Activated CD4-positive, alpha-beta memory T cell treated with anti-CD3 and anti-CD28 coated beads for 36 hours (primary cell): ENCODE results near the gene PGAM1. TPM values are rescaled to one million over a fixed set of nuclear protein-coding genes. Genes with fewer than 3 reads are reported as not detected.

Experiments
- CTCF ChIA-PET: fragments of 350-600 bp; sonication (Branson Sonifier 250); formaldehyde crosslinking; loops from one replicate; lab custom pipeline; 2021; ENCODE audit warnings: antibody characterized with exemption, inconsistent platforms; lab: Charles Lee
- POLR2A ChIA-PET: fragments of 350-600 bp; sonication (Branson Sonifier 250); formaldehyde crosslinking; loops from one replicate; lab custom pipeline; 2021; ENCODE audit warnings: antibody characterized with exemption; lab: Charles Lee
- DNase-seq: peaks from one replicate; pipeline ENCODE4 v3.0.0-alpha.2; 2020
- H3K27ac Mint-ChIP-seq: one replicate; pipeline ENCODE4 v1.8.0; 2021; ENCODE audit warnings: mixed read lengths
- H3K27me3 Mint-ChIP-seq: one replicate; pipeline ENCODE4 v1.8.0; 2021; ENCODE audit warnings: mixed read lengths
- H3K36me3 Mint-ChIP-seq: one replicate; pipeline ENCODE4 v1.8.0; 2021; ENCODE audit warnings: mixed read lengths
- H3K4me1 Mint-ChIP-seq: one replicate; pipeline ENCODE4 v1.8.0; 2021; ENCODE audit warnings: low read depth, mixed read lengths
- H3K4me3 Mint-ChIP-seq: one replicate; pipeline ENCODE4 v1.8.0; 2021; ENCODE audit warnings: mild to moderate bottlenecking, mixed read lengths
- H3K9me3 Mint-ChIP-seq: one replicate; pipeline ENCODE4 v1.8.0; 2021; ENCODE audit warnings: mixed read lengths
- intact Hi-C: fragments of 100-400 bp; cut with micrococcal nuclease; formaldehyde crosslinking; loops from one replicate; pipeline ENCODE4 v1.15.1; 2023
- total RNA-seq, 2 experiments: library from RNA; stranded (reverse); gene quantifications; one replicate each; pipeline ENCODE4 v1.2.3, GENCODE V29; 2021

The PGAM1 gene
- total RNA-seq, result 1,000 to 10,000 TPM; 1,430 to 1,457 TPM

- CTCF ChIA-PET, result interaction anchor here (1.5 to 8.7 kb wide), 4 partner anchors 13 to 19 kb away, joined by 8 to 194 read pairs (median 22); partner anchors contain the start of gene RRP12
- POLR2A ChIA-PET, result interaction anchor here (1.1 to 10.2 kb wide), 5 partner anchors 12 to 26 kb away, joined by 4 to 326 read pairs (median 25); partner anchors contain the start of gene RRP12
- intact Hi-C loops, result loop anchor here (10.0 kb wide), 1 partner anchor 591 kb away; the partner anchor contains the start of gene LCOR
Measured at GRCh38 chr10:97425964-97426775, at the start of gene PGAM1. PGAM1 (plus strand) TSS chr10:97426191; CDS start chr10:97426308, 117 bp downstream.

GRCh38 chr10:97376413-97376812 lies 49.6 kb upstream of the PGAM1 start:
- intact Hi-C loops, result no loop called here
- Mint-ChIP-seq H3K4me1 (no peaks in the 10 kb centered on the region), H3K4me3 (no peak overlapping the region), H3K36me3 (peaks cover 31% of the 10 kb centered on the region), H3K9me3 (no peaks in the 10 kb centered on the region), H3K27ac (no peak overlapping the region), H3K27me3 (no peaks in the 10 kb centered on the region)
- ChIA-PET CTCF (no interaction called here), POLR2A (no interaction called here)
- no peak for DNase-seq

More at GRCh38 chr10:97425964-97426775, at the start of gene PGAM1:
- peaks cover 51% of the 10 kb centered on the region for H3K36me3 Mint-ChIP-seq
- H3K4me1 Mint-ChIP-seq, result peaks cover 47% of the 10 kb centered on the region
- peak; percentile 97 for DNase-seq
- H3K27ac Mint-ChIP-seq, result peak within 1 kb of the TSS; percentile 98
- H3K9me3 Mint-ChIP-seq, result peaks cover 2% of the 10 kb centered on the region
- H3K27me3 Mint-ChIP-seq, result peaks cover 2% of the 10 kb centered on the region
- H3K4me3 Mint-ChIP-seq, result peak within 1 kb of the TSS; percentile 93

GRCh38 chr10:97378933-97379921 lies 46.8 kb upstream of the PGAM1 start:
- H3K4me3 Mint-ChIP-seq, result no peak overlapping the region
- H3K27me3 Mint-ChIP-seq, result no peaks in the 10 kb centered on the region
- peaks cover 22% of the 10 kb centered on the region for H3K36me3 Mint-ChIP-seq
- H3K27ac Mint-ChIP-seq, result no peak overlapping the region
- no peaks in the 10 kb centered on the region for H3K9me3 Mint-ChIP-seq
- intact Hi-C loops, result no loop called here
- ChIA-PET CTCF (no interaction called here), POLR2A (no interaction called here)
- DNase-seq, result no peak
- H3K4me1 Mint-ChIP-seq, result no peaks in the 10 kb centered on the region

- H3K27me3 Mint-ChIP-seq, result no peaks in the 10 kb centered on the region
- H3K36me3 Mint-ChIP-seq, result peaks cover 22% of the 10 kb centered on the region
- intact Hi-C loops, result no loop called here
- ChIA-PET POLR2A (no interaction called here), CTCF (no interaction called here)
- no peaks in the 10 kb centered on the region for H3K9me3 Mint-ChIP-seq
- H3K27ac Mint-ChIP-seq, result no peak overlapping the region
- H3K4me1 Mint-ChIP-seq, result no peaks in the 10 kb centered on the region
- DNase-seq, result no peak
- no peak overlapping the region for H3K4me3 Mint-ChIP-seq
Measured at GRCh38 chr10:97380516-97380915, 45.5 kb upstream of the PGAM1 start.

- no peaks in the 10 kb centered on the region for H3K9me3 Mint-ChIP-seq
- ChIA-PET CTCF (no interaction called here), POLR2A (no interaction called here)
- H3K27me3 Mint-ChIP-seq, result no peaks in the 10 kb centered on the region
- H3K4me3 Mint-ChIP-seq, result no peak overlapping the region
- no peak overlapping the region for H3K27ac Mint-ChIP-seq
- H3K4me1 Mint-ChIP-seq, result no peaks in the 10 kb centered on the region
- no peak for DNase-seq
- peaks cover 20% of the 10 kb centered on the region for H3K36me3 Mint-ChIP-seq
- intact Hi-C loops, result no loop called here
Measured at GRCh38 chr10:97381626-97382025, 44.4 kb upstream of the PGAM1 start.

- Mint-ChIP-seq H3K36me3 (peaks cover 23% of the 10 kb centered on the region), H3K9me3 (no peaks in the 10 kb centered on the region), H3K27ac (no peak overlapping the region), H3K4me1 (no peaks in the 10 kb centered on the region), H3K27me3 (no peaks in the 10 kb centered on the region), H3K4me3 (no peak overlapping the region)
- CTCF ChIA-PET, result no interaction called here
- POLR2A ChIA-PET, result no interaction called here
- DNase-seq, result no peak
- intact Hi-C loops, result no loop called here
Measured at GRCh38 chr10:97383159-97383558, 42.8 kb upstream of the PGAM1 start.

- Mint-ChIP-seq H3K27me3 (no peaks in the 10 kb centered on the region), H3K36me3 (peaks cover 28% of the 10 kb centered on the region), H3K9me3 (no peaks in the 10 kb centered on the region), H3K4me3 (no peak overlapping the region), H3K4me1 (no peaks in the 10 kb centered on the region), H3K27ac (no peak overlapping the region)
- ChIA-PET POLR2A (no interaction called here), CTCF (no interaction called here)
- intact Hi-C loops, result no loop called here
- DNase-seq, result no peak
Measured at GRCh38 chr10:97384156-97384555, 41.8 kb upstream of the PGAM1 start.

- H3K4me3 Mint-ChIP-seq, result no peak overlapping the region
- CTCF ChIA-PET, result no interaction called here
Measured at GRCh38 chr10:97384641-97385040, 41.4 kb upstream of the PGAM1 start.

GRCh38 chr10:97385565-97385964 lies 40.4 kb upstream of the PGAM1 start:
- POLR2A ChIA-PET, result no interaction called here
- no peak overlapping the region for H3K27ac Mint-ChIP-seq
- no peaks in the 10 kb centered on the region for H3K27me3 Mint-ChIP-seq
- DNase-seq, result no peak
- H3K36me3 Mint-ChIP-seq, result peaks cover 28% of the 10 kb centered on the region
- no peaks in the 10 kb centered on the region for H3K9me3 Mint-ChIP-seq
- no peaks in the 10 kb centered on the region for H3K4me1 Mint-ChIP-seq
- intact Hi-C loops, result no loop called here
- CTCF ChIA-PET, result no interaction called here
- H3K4me3 Mint-ChIP-seq, result no peak overlapping the region

More at GRCh38 chr10:97384641-97385040, 41.4 kb upstream of the PGAM1 start:
- POLR2A ChIA-PET, result no interaction called here
- Mint-ChIP-seq H3K27me3 (no peaks in the 10 kb centered on the region), H3K9me3 (no peaks in the 10 kb centered on the region), H3K36me3 (peaks cover 28% of the 10 kb centered on the region), H3K4me1 (no peaks in the 10 kb centered on the region), H3K27ac (no peak overlapping the region)
- no peak for DNase-seq
- intact Hi-C loops, result no loop called here

GRCh38 chr10:97388152-97388551 lies 37.8 kb upstream of the PGAM1 start:
- no peak overlapping the region for H3K27ac Mint-ChIP-seq
- POLR2A ChIA-PET, result no interaction called here
- DNase-seq, result no peak
- no peak overlapping the region for H3K4me3 Mint-ChIP-seq
- peaks cover 30% of the 10 kb centered on the region for H3K36me3 Mint-ChIP-seq
- H3K27me3 Mint-ChIP-seq, result no peaks in the 10 kb centered on the region
- CTCF ChIA-PET, result no interaction called here
- H3K9me3 Mint-ChIP-seq, result no peaks in the 10 kb centered on the region
- intact Hi-C loops, result no loop called here
- H3K4me1 Mint-ChIP-seq, result peaks cover 2% of the 10 kb centered on the region

GRCh38 chr10:97390091-97390490 lies 35.9 kb upstream of the PGAM1 start:
- CTCF ChIA-PET, result no interaction called here
- peaks cover 36% of the 10 kb centered on the region for H3K36me3 Mint-ChIP-seq

GRCh38 chr10:97393034-97393573 lies 32.9 kb upstream of the PGAM1 start:
- Mint-ChIP-seq H3K4me3 (no peak overlapping the region), H3K27me3 (no peaks in the 10 kb centered on the region)
- POLR2A ChIA-PET, result no interaction called here

More at GRCh38 chr10:97390091-97390490, 35.9 kb upstream of the PGAM1 start:
- intact Hi-C loops, result no loop called here
- Mint-ChIP-seq H3K4me3 (no peak overlapping the region), H3K4me1 (peaks cover 4% of the 10 kb centered on the region), H3K9me3 (no peaks in the 10 kb centered on the region), H3K27ac (no peak overlapping the region), H3K27me3 (no peaks in the 10 kb centered on the region)
- POLR2A ChIA-PET, result no interaction called here
- no peak for DNase-seq

More at GRCh38 chr10:97393034-97393573, 32.9 kb upstream of the PGAM1 start:
- Mint-ChIP-seq H3K27ac (no peak overlapping the region), H3K36me3 (peaks cover 35% of the 10 kb centered on the region), H3K9me3 (no peaks in the 10 kb centered on the region), H3K4me1 (peaks cover 6% of the 10 kb centered on the region)
- no peak for DNase-seq
- CTCF ChIA-PET, result no interaction called here
- intact Hi-C loops, result no loop called here
